Endothelial cell of umbilical vein (primary cell): Measurements from ENCODE around the gene PELI3. TPM values are rescaled to one million over a fixed set of nuclear protein-coding genes. Genes with fewer than 3 reads are reported as not detected.
"Not testable (repeated sequence)": the region's sequence is repeated elsewhere in the genome, so short reads cannot be mapped to it uniquely, and the experiment has no call there.

ENCODE experiments used
- BruUV-seq: library from RNA; stranded (reverse); fragments of 400-500 nt; replicated peaks from 2 replicates; lab custom pipeline; 2021; lab: Mats Ljungman, UMichigan
- CTCF ChIA-PET: fragments of 300-600, 350-600 bp; sonication (Branson Sonifier 250); formaldehyde crosslinking; loops from one replicate; lab custom pipeline; 2021; ENCODE audit warnings: antibody characterized with exemption, inconsistent platforms; lab: Charles Lee
- POLR2A ChIA-PET: fragments of 300-600, 350-600 bp; sonication (Branson Sonifier 250); formaldehyde crosslinking; loops from one replicate; lab custom pipeline; 2021; ENCODE audit warnings: antibody characterized with exemption, inconsistent platforms; lab: Charles Lee
- DNase-seq: peaks from one replicate; pipeline ENCODE4 v3.0.0-alpha.2; 2011; ENCODE audit warnings: low read depth, low spot score
- FAIRE-seq: peaks from 2 replicates; lab custom pipeline; 2011; peaks lifted over from hg19 to GRCh38; lab: Jason Lieb, UNC
- H2AFZ ChIP-seq: 2 replicates; pipeline ENCODE4 v1.6.0; 2012; ENCODE audit warnings: low read depth, low read length, control low read depth, inconsistent platforms
- H3K27ac ChIP-seq: 2 replicates; pipeline ENCODE4 v1.5.1; 2011; ENCODE audit warnings: low read depth, mild to moderate bottlenecking, control low read depth, low read length, moderate library complexity; ENCODE audit not compliant: insufficient read depth
- H3K27me3 ChIP-seq, 2 experiments: 2 replicates each; pipeline versions ENCODE4 v1.6.0 to v1.6.1; 2011; ENCODE audit warnings: low read length in 2 of 2, mixed read lengths in 1 of 2; ENCODE audit not compliant: control insufficient read depth in 2 of 2, insufficient read depth in 2 of 2
- H3K36me3 ChIP-seq, 2 experiments: 2 replicates in 1 of 2; 3 replicates in 1 of 2; pipeline ENCODE4 v1.5.1; 2011; ENCODE audit warnings: low read length in 2 of 2, mild to moderate bottlenecking in 1 of 2, moderate library complexity in 1 of 2; ENCODE audit not compliant: control insufficient read depth in 2 of 2, insufficient read depth in 2 of 2; ENCODE audit errors: extremely low read depth in 1 of 2
- H3K4me1 ChIP-seq: 3 replicates; pipeline ENCODE4 v1.5.1; 2011; ENCODE audit warnings: mild to moderate bottlenecking, low read length; ENCODE audit not compliant: control insufficient read depth, insufficient read depth; ENCODE audit errors: extremely low read depth
- H3K4me2 ChIP-seq: 2 replicates; pipeline ENCODE4 v1.6.1; 2011; ENCODE audit warnings: low read length, control low read depth, mixed read lengths; ENCODE audit not compliant: insufficient read depth
- H3K4me3 ChIP-seq, 3 experiments: fragments of 200-600 bp in 1 of 3; sonication (generic), shearing (Covaris generic) in 1 of 3; replicated peaks in 1 of 3; 2 replicates each; pipeline ENCODE4 v1.5.1; 2011 to 2016; ENCODE audit warnings: control low read depth in 3 of 3, low read length in 3 of 3, mild to moderate bottlenecking in 2 of 3, inconsistent platforms in 1 of 3, low read depth in 1 of 3, moderate library complexity in 1 of 3; ENCODE audit not compliant: insufficient read depth in 1 of 3
- H3K79me2 ChIP-seq: 2 replicates; pipeline ENCODE4 v1.6.0; 2012; ENCODE audit warnings: low read length, inconsistent platforms; ENCODE audit not compliant: control insufficient read depth, insufficient read depth
- H3K9ac ChIP-seq: replicated peaks from 2 replicates; pipeline ENCODE3; 2011; ENCODE audit warnings: low read length, control low read depth; ENCODE audit not compliant: insufficient read depth; ENCODE audit errors: extremely low read depth
- H3K9me1 ChIP-seq: replicated peaks from 3 replicates; pipeline ENCODE4 v1.6.0; 2011; ENCODE audit warnings: mild to moderate bottlenecking, low read length; ENCODE audit not compliant: control insufficient read depth, insufficient read depth; ENCODE audit errors: extremely low read depth
- H3K9me3 ChIP-seq: replicated peaks from 2 replicates; pipeline ENCODE4 v1.5.1; 2012; ENCODE audit warnings: low read length, inconsistent platforms; ENCODE audit not compliant: control insufficient read depth, insufficient read depth
- H4K20me1 ChIP-seq: replicated peaks from 2 replicates; pipeline ENCODE3; 2011; ENCODE audit warnings: mild to moderate bottlenecking, low read length; ENCODE audit not compliant: control insufficient read depth, insufficient read depth; ENCODE audit errors: extremely low read depth
- EZH2 ChIP-seq: IDR thresholded peaks from 2 replicates; pipeline ENCODE4 v1.6.1; 2012; ENCODE audit warnings: borderline replicate concordance, low read depth, mild to moderate bottlenecking, moderate library complexity, low read length, inconsistent platforms; ENCODE audit not compliant: severe bottlenecking
- dilution Hi-C: fragments of 300-500 bp; cut with MboI; formaldehyde crosslinking; loops from one replicate; pipeline ENCODE4 v1.15.0; 2019; ENCODE audit warnings: low sequenced_read_pairs; ENCODE audit not compliant: extremely low pct_ligation_motif_present
- intact Hi-C: fragments of 100-400 bp; cut with micrococcal nuclease; formaldehyde crosslinking; loops from one replicate; pipeline ENCODE4 v1.10.0; 2022
- polyA plus RNA-seq, 4 experiments: library from polyadenylated mRNA; depleted of rRNA in 3 of 4; stranded (reverse) in 3 of 4; unstranded in 1 of 4; fragments of >200 nt; gene quantifications; 2 replicates each; pipeline versions ENCODE4 v1.2.1 to v1.2.3, GENCODE V29; 2011 to 2012; ENCODE audit warnings: missing spikeins in 1 of 4
- total RNA-seq: library from RNA; stranded (reverse); gene quantifications from 2 replicates; pipeline ENCODE4 v1.2.3, GENCODE V29; 2021

Gene PELI3
- total and polyA plus RNA-seq, 2 donors (not counting 3 experiments of a cell fraction or from before 2014, with no cell fraction given) = 2.8 to 2.9 TPM

GRCh38 chr11:66462911-66463310 is 3.8 kb upstream of the PELI3 start:
- no TSS peak for BruUV-seq
- DNase-seq = no peak
- Histone ChIP-seq H3K27ac (no peak overlapping the region), H3K4me3 (no peak overlapping the region), H3K79me2 (no peaks in the 10 kb centered on the region), H4K20me1 (no peaks in the 10 kb centered on the region), H3K27me3 (peaks cover 2 to 4% of the 10 kb centered on the region in 2 experiments), H3K9ac (no peak overlapping the region), H3K9me3 (no peaks in the 10 kb centered on the region), H2AFZ (no peak overlapping the region), H3K9me1 (no peaks in the 10 kb centered on the region), H3K4me2 (no peak overlapping the region), H3K36me3 (no peaks in the 10 kb centered on the region), H3K4me1 (peaks cover 10% of the 10 kb centered on the region)
- FAIRE-seq = no peak
- no peak for TF ChIP-seq EZH2
- intact Hi-C loops (no loop called here), dilution Hi-C loops (no loop called here)
- CTCF ChIA-PET = interaction anchor here (0.8 to 0.9 kb wide), 2 partner anchors 17 to 77 kb away, joined by 3 read pairs; partner anchors contain the start of gene DPP3
- POLR2A ChIA-PET = interaction anchor here (0.6 kb wide), 1 partner anchor 214 kb away, joined by 3 read pairs; no protein-coding TSS in a partner anchor

- H3K4me2 ChIP-seq, FAIRE-seq, H3K9me1 ChIP-seq, H3K9ac ChIP-seq, H3K4me3 ChIP-seq, DNase-seq, H2AFZ ChIP-seq, H3K4me1 ChIP-seq, dilution Hi-C loops, H3K79me2 ChIP-seq, POLR2A ChIA-PET, H3K36me3 ChIP-seq, BruUV-seq, H3K27ac ChIP-seq, intact Hi-C loops, H3K27me3 ChIP-seq, H4K20me1 ChIP-seq, H3K9me3 ChIP-seq: not testable (repeated sequence)
- CTCF ChIA-PET = interaction anchor here (1.0 kb wide), 1 partner anchor 25 kb away, joined by 4 read pairs; the partner anchor contains the start of gene MRPL11
Observed at GRCh38 chr11:66464116-66464515, 2.6 kb upstream of the PELI3 start.
